ENCODE data around the gene TSPAN11. TPM values are rescaled to one million over a fixed set of nuclear protein-coding genes. Genes with fewer than 3 reads are reported as not detected.

TSPAN11 gene
- total and polyA plus RNA-seq, 2 donors (not counting 1 experiment from before 2014, with no cell fraction given): not detected

- Histone ChIP-seq H3K4me1 (ENCODE audit: control insufficient read depth in 2 of 2, insufficient read depth in 2 of 2, low read length in 2 of 2) (no peaks in the 10 kb centered on the region), H3K9me3 (ENCODE audit: control extremely low read depth in 1 of 3, control insufficient read depth in 2 of 3, insufficient read depth in 1 of 3, low read length in 2 of 3) (no peaks in the 10 kb centered on the region), H3K27ac (ENCODE audit: low read length in 2 of 2) (no peak overlapping the region), H3K9ac (ENCODE audit: low read length) (no peak overlapping the region), H3K79me2 (ENCODE audit: control insufficient read depth, insufficient read depth, low read length) (no peaks in the 10 kb centered on the region), H3K36me3 (replicated peaks in 1 of 2; ENCODE audit: control extremely low read depth in 1 of 2, control insufficient read depth in 1 of 2, extremely low read depth in 1 of 2, insufficient read depth in 2 of 2, low read length in 1 of 2) (no peaks in the 10 kb centered on the region), H3K27me3 (replicated peaks in 1 of 4; ENCODE audit: control extremely low read depth in 1 of 4, control insufficient read depth in 3 of 4, insufficient read depth in 4 of 4, low read length in 3 of 4) (no peaks in the 10 kb centered on the region), H2AFZ (ENCODE audit: insufficient read depth, low read depth, low read length, poor library complexity, severe bottlenecking) (no peak overlapping the region), H3K4me2 (replicated peaks; ENCODE audit: low read depth, low read length, poor library complexity, severe bottlenecking) (no peak overlapping the region), H3K4me3 (ENCODE audit: control extremely low read depth in 1 of 5, extremely low read depth in 1 of 5, insufficient read depth in 1 of 5, low read depth in 2 of 5, low read length in 4 of 5) (no peak overlapping the region), H4K20me1 (ENCODE audit: control insufficient read depth, insufficient read depth, low read length, poor library complexity, severe bottlenecking) (no peaks in the 10 kb centered on the region)
- intact Hi-C loops (cut with micrococcal nuclease): no loop called here
- no peak for TF ChIP-seq CTCF (IDR thresholded peaks at IDR 0.05)
- TF ChIP-seq EZH2 (IDR thresholded peaks at IDR 0.05; ENCODE audit: borderline replicate concordance, insufficient read depth, low read depth, low read length, poor library complexity, severe bottlenecking): no peak
- WGBS (ENCODE audit: insufficient coverage): 49% methylated on average over 3 of the region's 4 CpGs
- no peak for ATAC-seq (ENCODE audit: low read depth)
- H3K27me3 Mint-ChIP-seq: peaks cover 7% of the 10 kb centered on the region
- no peaks in the 10 kb centered on the region for H3K9me3 Mint-ChIP-seq (ENCODE audit: insufficient read depth)
- H3K4me1 Mint-ChIP-seq: no peaks in the 10 kb centered on the region
- POLR2A ChIA-PET: no interaction called here
- CTCF ChIA-PET: no interaction called here
- DNase-seq: no peak
- no peak overlapping the region for H3K4me3 Mint-ChIP-seq
- H3K27ac Mint-ChIP-seq: no peak overlapping the region
These were observed 105.4 kb downstream of the TSPAN11 start for GRCh38 chr12:31031951-31032335.

GRCh38 chr12:31033146-31033545, 106.6 kb downstream of the TSPAN11 start:
- H3K4me3 Mint-ChIP-seq: no peak overlapping the region
- Histone ChIP-seq H3K36me3 (replicated peaks in 1 of 2; ENCODE audit: control extremely low read depth in 1 of 2, control insufficient read depth in 1 of 2, extremely low read depth in 1 of 2, insufficient read depth in 2 of 2, low read length in 1 of 2) (no peaks in the 10 kb centered on the region), H3K27ac (ENCODE audit: low read length in 2 of 2) (no peak overlapping the region), H4K20me1 (ENCODE audit: control insufficient read depth, insufficient read depth, low read length, poor library complexity, severe bottlenecking) (no peaks in the 10 kb centered on the region), H3K9me3 (ENCODE audit: control extremely low read depth in 1 of 3, control insufficient read depth in 2 of 3, insufficient read depth in 1 of 3, low read length in 2 of 3) (no peaks in the 10 kb centered on the region), H3K4me3 (ENCODE audit: control extremely low read depth in 1 of 5, extremely low read depth in 1 of 5, insufficient read depth in 1 of 5, low read depth in 2 of 5, low read length in 4 of 5) (no peak overlapping the region), H3K4me2 (replicated peaks; ENCODE audit: low read depth, low read length, poor library complexity, severe bottlenecking) (no peak overlapping the region), H3K79me2 (ENCODE audit: control insufficient read depth, insufficient read depth, low read length) (no peaks in the 10 kb centered on the region), H3K9ac (ENCODE audit: low read length) (no peak overlapping the region), H2AFZ (ENCODE audit: insufficient read depth, low read depth, low read length, poor library complexity, severe bottlenecking) (no peak overlapping the region), H3K27me3 (replicated peaks in 1 of 4; ENCODE audit: control extremely low read depth in 1 of 4, control insufficient read depth in 3 of 4, insufficient read depth in 4 of 4, low read length in 3 of 4) (peaks cover 0 to 2% (median 0%) of the 10 kb centered on the region in 4 experiments), H3K4me1 (ENCODE audit: control insufficient read depth in 2 of 2, insufficient read depth in 2 of 2, low read length in 2 of 2) (no peaks in the 10 kb centered on the region)
- ChIA-PET POLR2A (no interaction called here), CTCF (no interaction called here)
- 100% methylated on average over 1 of the region's 3 CpGs for WGBS (ENCODE audit: insufficient coverage)
- H3K9me3 Mint-ChIP-seq (ENCODE audit: insufficient read depth): no peaks in the 10 kb centered on the region
- no peak for TF ChIP-seq EZH2 (IDR thresholded peaks at IDR 0.05; ENCODE audit: borderline replicate concordance, insufficient read depth, low read depth, low read length, poor library complexity, severe bottlenecking)
- no peak for TF ChIP-seq CTCF (IDR thresholded peaks at IDR 0.05)
- H3K27ac Mint-ChIP-seq: no peak overlapping the region
- no peak for ATAC-seq (ENCODE audit: low read depth)
- DNase-seq: no peak
- intact Hi-C loops (cut with micrococcal nuclease): no loop called here
- peaks cover 7% of the 10 kb centered on the region for H3K27me3 Mint-ChIP-seq
- no peaks in the 10 kb centered on the region for H3K4me1 Mint-ChIP-seq
